Ishikawa (cell line): ENCODE measurements around the gene ADARB1.

Experiments used
- CEBPB ChIP-seq: IDR thresholded peaks from 2 replicates; pipeline ENCODE4 v1.6.1; 2012
- CREB1 ChIP-seq: IDR thresholded peaks from 2 replicates; pipeline ENCODE4 v1.6.1; 2012; ENCODE audit warnings: low read depth
- EGR1 ChIP-seq: IDR thresholded peaks from 2 replicates; pipeline ENCODE4 v1.6.1; 2012
- EP300 ChIP-seq: IDR thresholded peaks from 2 replicates; pipeline ENCODE4 v1.6.1; 2012; ENCODE audit warnings: borderline replicate concordance
- FOXM1 ChIP-seq: IDR thresholded peaks from 2 replicates; pipeline ENCODE4 v1.6.1; 2012; ENCODE audit warnings: low read depth, borderline replicate concordance
- MAX ChIP-seq: IDR thresholded peaks from 2 replicates; pipeline ENCODE4 v1.6.1; 2012
- NFIC ChIP-seq: IDR thresholded peaks from 2 replicates; pipeline ENCODE4 v1.6.1; 2012
- RAD21 ChIP-seq: IDR thresholded peaks from 2 replicates; pipeline ENCODE4 v1.6.1; 2012; ENCODE audit warnings: low read depth
- REST ChIP-seq: IDR thresholded peaks from 2 replicates; pipeline ENCODE4 v1.6.1; 2012; ENCODE audit warnings: low read depth, mild to moderate bottlenecking
- TAF1 ChIP-seq: IDR thresholded peaks from 2 replicates; pipeline ENCODE4 v1.6.1; 2012; ENCODE audit warnings: low read depth, mild to moderate bottlenecking
- TCF12 ChIP-seq: IDR thresholded peaks from 2 replicates; pipeline ENCODE4 v1.6.1; 2012; ENCODE audit warnings: low read depth
- TEAD4 ChIP-seq: IDR thresholded peaks from 2 replicates; pipeline ENCODE4 v1.6.1; 2012
- USF1 ChIP-seq: IDR thresholded peaks from 2 replicates; pipeline ENCODE4 v1.6.1; 2012
- YY1 ChIP-seq: IDR thresholded peaks from 2 replicates; pipeline ENCODE4 v1.6.1; 2012; ENCODE audit warnings: low read depth
- ZBTB7A ChIP-seq: IDR thresholded peaks from 2 replicates; pipeline ENCODE4 v1.6.1; 2012; ENCODE audit warnings: low read depth

The ADARB1 gene

GRCh38 chr21:45269861-45270260, 195.5 kb downstream of the ADARB1 start:
- TF ChIP-seq TAF1 (no peak), YY1 (no peak), TCF12 (no peak), CEBPB (no peak), EP300 (no peak), REST (no peak), ZBTB7A (no peak), MAX (no peak), USF1 (no peak), NFIC (no peak), RAD21 (no peak), TEAD4 (no peak), EGR1 (no peak), FOXM1 (no peak), CREB1 (no peak)

- no peak for TF ChIP-seq ZBTB7A
- no peak for TF ChIP-seq NFIC
- no peak for TF ChIP-seq FOXM1
- no peak for TF ChIP-seq EGR1
- TF ChIP-seq TCF12: no peak
- TF ChIP-seq EP300: no peak
- no peak for TF ChIP-seq TAF1
- TF ChIP-seq MAX: no peak
- TF ChIP-seq USF1: no peak
- no peak for TF ChIP-seq YY1
- no peak for TF ChIP-seq CREB1
- TF ChIP-seq REST: no peak
- TF ChIP-seq TEAD4: no peak
- TF ChIP-seq RAD21: no peak
- TF ChIP-seq CEBPB: no peak
These were observed 196.0 kb downstream of the ADARB1 start for GRCh38 chr21:45270306-45270821.
